ENCODE data around the gene PROSER1. TPM values are rescaled to one million over a fixed set of nuclear protein-coding genes. Genes with fewer than 3 reads are reported as not detected.
"Not testable (repeated sequence)": the region's sequence is repeated elsewhere in the genome, so short reads cannot be mapped to it uniquely, and the experiment has no call there.

PROSER1 gene
- total RNA-seq (2022), result 53.4 and 58.2 TPM in 2 replicates
- percentile 90 among the genes with signal in this experiment for Bru-seq, nascent RNA
- percentile 94 among the genes with signal in this experiment for BruChase-seq, experiment 1, labeled RNA remaining after a 6-hour chase
- BruChase-seq, experiment 2, labeled RNA remaining after a 2-hour chase, result percentile 95 among the genes with signal in this experiment
- long read RNA-seq, full-length matches to known transcripts, result 7 of 24 reads
- long read RNA-seq, partial matches to known transcripts, result 14 of 24 reads
- long read RNA-seq, other reads (novel, unspliced or antisense), result 3 of 24 reads

GRCh38 chr13:39037880-39038568 lies at the start of gene PROSER1, which contains the start of gene NHLRC3:
Gene PROSER1, minus strand, starts transcription at chr13:39038089. Its CDS starts 847 bp downstream, at chr13:39037242.
Gene NHLRC3, plus strand, starts transcription at chr13:39038456. Its CDS starts 184 bp downstream, at chr13:39038640.
- peaks cover 2% of the 10 kb centered on the region for H3K36me3 Mint-ChIP-seq (ENCODE audit: insufficient read depth, unreplicated experiment)
- H3K9me3 Mint-ChIP-seq (ENCODE audit: unreplicated experiment), result no peaks in the 10 kb centered on the region
- H3K27ac Mint-ChIP-seq (ENCODE audit: low read depth, unreplicated experiment), result peak within 1 kb of the TSS; percentile 35
- H3K4me1 Mint-ChIP-seq (ENCODE audit: insufficient read depth, unreplicated experiment), result peaks cover 6% of the 10 kb centered on the region
- peak within 1 kb of the TSS; percentile 97 for H3K4me3 Mint-ChIP-seq (ENCODE audit: unreplicated experiment)
- no peaks in the 10 kb centered on the region for H3K27me3 Mint-ChIP-seq (ENCODE audit: insufficient read depth, unreplicated experiment)
- peak; percentile 96 for DNase-seq (ENCODE audit: unreplicated experiment)
- CTCF ChIA-PET, result interaction anchor here (0.5 to 2.4 kb wide), 10 partner anchors 9 to 274 kb away, joined by 3 to 8 read pairs (median 3); no protein-coding TSS in a partner anchor
- no peak for TF ChIP-seq CTCF (IDR thresholded peaks at IDR 0.05; ENCODE audit: unreplicated experiment)
- BruUV-seq (replicated peaks), result no TSS peak
- intact Hi-C loops (cut with micrococcal nuclease), result loop anchor here (5.0 kb wide), 1 partner anchor 574 kb away; no protein-coding TSS in a partner anchor
- POLR2A ChIA-PET, result interaction anchor here (0.7 to 2.8 kb wide), 22 partner anchors 8 to 1979 kb away, joined by 3 to 17 read pairs (median 4); partner anchors contain the start of genes LHFPL6, SLC25A15 and SUPT20H

GRCh38 chr13:39086251-39086945 lies 48.5 kb upstream of the PROSER1 start:
- H3K36me3 Mint-ChIP-seq (ENCODE audit: insufficient read depth, unreplicated experiment); intact Hi-C loops (cut with micrococcal nuclease); H3K4me1 Mint-ChIP-seq (ENCODE audit: insufficient read depth, unreplicated experiment); H3K4me3 Mint-ChIP-seq (ENCODE audit: unreplicated experiment); POLR2A ChIA-PET; H3K27ac Mint-ChIP-seq (ENCODE audit: low read depth, unreplicated experiment); H3K9me3 Mint-ChIP-seq (ENCODE audit: unreplicated experiment); DNase-seq (ENCODE audit: unreplicated experiment); BruUV-seq (replicated peaks): not testable (repeated sequence)
- H3K27me3 Mint-ChIP-seq (ENCODE audit: insufficient read depth, unreplicated experiment), result peaks cover 92% of the 10 kb centered on the region
- CTCF ChIA-PET, result interaction anchor here (0.6 kb wide), 1 partner anchor 190 kb away, joined by 4 read pairs; no protein-coding TSS in a partner anchor

- Mint-ChIP-seq H3K9me3 (ENCODE audit: unreplicated experiment) (no peaks in the 10 kb centered on the region), H3K36me3 (ENCODE audit: insufficient read depth, unreplicated experiment) (no peaks in the 10 kb centered on the region), H3K27ac (ENCODE audit: low read depth, unreplicated experiment) (no peak overlapping the region), H3K4me3 (ENCODE audit: unreplicated experiment) (no peak overlapping the region), H3K4me1 (ENCODE audit: insufficient read depth, unreplicated experiment) (no peaks in the 10 kb centered on the region), H3K27me3 (ENCODE audit: insufficient read depth, unreplicated experiment) (peaks cover 62% of the 10 kb centered on the region)
- intact Hi-C loops (cut with micrococcal nuclease), result no loop called here
- BruUV-seq (replicated peaks), result no TSS peak
- no peak for TF ChIP-seq CTCF (IDR thresholded peaks at IDR 0.05; ENCODE audit: unreplicated experiment)
- ChIA-PET CTCF (no interaction called here), POLR2A (interaction anchor here (0.8 kb wide), 1 partner anchor 25 kb away, joined by 4 read pairs; no protein-coding TSS in a partner anchor)
- peak; percentile 11 for DNase-seq (ENCODE audit: unreplicated experiment)
These were observed 36.1 kb upstream of the PROSER1 start for GRCh38 chr13:39073983-39074382.

GRCh38 chr13:39072842-39073241 lies 35.0 kb upstream of the PROSER1 start:
- POLR2A ChIA-PET, result no interaction called here
- peaks cover 56% of the 10 kb centered on the region for H3K27me3 Mint-ChIP-seq (ENCODE audit: insufficient read depth, unreplicated experiment)
- intact Hi-C loops (cut with micrococcal nuclease), result no loop called here
- CTCF ChIA-PET, result interaction anchor here (1.2 kb wide), 1 partner anchor 10 kb away, joined by 4 read pairs; no protein-coding TSS in a partner anchor
- H3K9me3 Mint-ChIP-seq (ENCODE audit: unreplicated experiment), result no peaks in the 10 kb centered on the region
- no TSS peak for BruUV-seq (replicated peaks)
- no peaks in the 10 kb centered on the region for H3K36me3 Mint-ChIP-seq (ENCODE audit: insufficient read depth, unreplicated experiment)
- no peak for TF ChIP-seq CTCF (IDR thresholded peaks at IDR 0.05; ENCODE audit: unreplicated experiment)
- no peak overlapping the region for H3K4me3 Mint-ChIP-seq (ENCODE audit: unreplicated experiment)
- H3K4me1 Mint-ChIP-seq (ENCODE audit: insufficient read depth, unreplicated experiment), result no peaks in the 10 kb centered on the region
- H3K27ac Mint-ChIP-seq (ENCODE audit: low read depth, unreplicated experiment), result no peak overlapping the region
- no peak for DNase-seq (ENCODE audit: unreplicated experiment)

Measured in MCF 10A (cell line).